HG02798 (cell line): ENCODE results near the gene MIA2.

Experiments
- ATAC-seq: cut with Tn5 transposase; IDR thresholded peaks from one replicate; pipeline ENCODE4 v1.9.1; 2021; ENCODE audit warnings: mild to moderate bottlenecking; ENCODE audit not compliant: unreplicated experiment, poor library complexity

Gene MIA2

GRCh38 chr14:39430762-39431415 is 197.2 kb downstream of the MIA2 start:
- no peak for ATAC-seq

- peak; percentile 12 for ATAC-seq
Measured at GRCh38 chr14:39431416-39432178, 197.9 kb downstream of the MIA2 start.

GRCh38 chr14:39432179-39432618 is 198.5 kb downstream of the MIA2 start, which contains the start of gene FBXO33:
Gene FBXO33 (minus strand): TSS chr14:39432433. CDS start chr14:39432162, 271 bp downstream.
- ATAC-seq = peak; percentile 87

- peak; percentile 74 for ATAC-seq
Measured at GRCh38 chr14:39432619-39433451, 199.1 kb downstream of the MIA2 start.

- no peak for ATAC-seq
Measured at GRCh38 chr14:39433452-39433813, 199.7 kb downstream of the MIA2 start.

GRCh38 chr14:39434401-39434800 is 200.7 kb downstream of the MIA2 start:
- ATAC-seq = no peak

GRCh38 chr14:39435241-39435640 is 201.5 kb downstream of the MIA2 start:
- ATAC-seq = no peak
